Measurements from ENCODE around the gene WDR72.

WDR72 gene

DNA sequence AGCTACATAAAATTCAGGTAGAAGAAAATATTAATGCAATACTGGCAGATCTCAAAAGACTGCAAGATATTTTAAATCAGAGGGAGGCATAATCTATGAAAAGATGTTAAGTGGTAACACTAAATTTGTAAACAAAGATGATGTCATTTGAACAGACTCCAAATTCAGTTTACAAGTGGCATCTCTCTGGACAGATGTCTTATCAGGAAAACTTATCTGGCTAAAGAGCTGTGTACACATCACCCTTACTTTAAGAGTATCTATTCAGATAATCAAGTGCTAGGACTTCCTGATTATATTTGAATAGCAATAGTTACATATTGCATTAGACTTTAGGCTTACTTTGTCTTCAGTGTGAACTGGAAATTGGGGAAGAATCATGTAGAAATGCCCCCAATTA lies 231.5 kb downstream of the WDR72 start:
- DNase-seq = no peak

GRCh38 chr15:53525894-53526293 lies 233.6 kb downstream of the WDR72 start:
- DNase-seq = no peak

- no peak for DNase-seq
These were observed 236.5 kb downstream of the WDR72 start for GRCh38 chr15:53522991-53523390.

DNA sequence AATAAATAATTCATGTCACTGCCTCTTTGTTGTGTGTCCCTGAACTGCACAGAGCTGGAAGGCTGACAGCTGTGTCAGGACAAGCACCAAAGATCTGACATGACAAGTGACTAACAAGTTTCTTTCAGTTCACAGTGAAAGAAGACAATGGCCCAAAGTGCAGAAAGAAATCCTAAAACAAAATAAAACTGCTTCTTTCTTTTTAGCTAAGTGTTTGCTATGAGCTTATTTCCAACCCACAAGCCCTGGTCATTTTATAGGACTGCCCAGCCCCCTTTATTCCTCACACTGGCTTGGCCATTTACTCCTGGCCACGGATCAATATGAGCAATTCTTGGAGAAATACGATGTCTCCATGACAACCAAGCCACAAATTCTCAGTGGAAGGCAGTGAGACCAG lies 238.5 kb downstream of the WDR72 start:
- DNase-seq = no peak

- no peak for DNase-seq
These were observed 246.0 kb downstream of the WDR72 start for GRCh38 chr15:53513431-53513830.

DNA sequence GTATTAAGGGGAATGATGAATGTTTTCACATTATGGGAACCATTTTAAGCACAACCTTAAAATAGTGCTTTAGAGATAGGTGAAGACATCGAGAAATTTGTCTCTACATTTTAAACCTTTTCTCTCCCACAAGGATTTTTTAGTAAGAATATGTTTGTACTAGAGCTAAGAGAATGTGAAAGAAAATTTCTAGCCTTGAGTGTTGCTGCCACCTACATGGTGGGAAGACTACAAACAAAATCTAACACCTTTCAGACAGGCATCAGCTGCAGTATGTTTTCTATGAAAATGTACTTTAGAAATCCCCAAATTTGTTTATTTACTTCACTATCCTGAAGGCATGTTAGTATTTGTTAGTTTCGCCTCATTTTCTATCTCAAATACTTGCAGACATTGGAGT lies 247.4 kb downstream of the WDR72 start:
- DNase-seq = no peak

DNA sequence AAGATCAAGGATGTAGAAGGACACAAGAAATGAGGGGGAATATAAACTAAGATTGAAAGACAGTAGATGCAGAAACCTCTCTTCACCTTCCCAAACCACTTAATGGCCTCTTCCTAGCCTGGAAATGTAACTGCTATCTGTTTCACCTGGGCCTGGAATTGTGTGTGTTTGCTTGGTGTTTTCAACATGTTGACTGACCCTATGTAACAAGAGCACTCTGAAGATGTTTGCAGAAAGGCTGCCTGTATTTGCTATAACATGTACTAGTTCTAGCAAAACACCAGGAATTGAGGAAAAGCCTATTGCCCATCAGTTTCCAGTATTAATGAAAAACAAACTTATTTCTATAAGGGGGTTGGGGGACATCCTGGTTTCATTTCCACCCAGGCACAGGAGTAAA lies 248.3 kb downstream of the WDR72 start:
- no peak for DNase-seq

GRCh38 chr15:53506370-53506769 lies 253.1 kb downstream of the WDR72 start:
- DNase-seq = no peak

- no peak for DNase-seq
These were observed 260.5 kb downstream of the WDR72 start for GRCh38 chr15:53498996-53499395.

GRCh38 chr15:53490341-53490740 lies 269.1 kb downstream of the WDR72 start:
- DNase-seq = no peak

DNA sequence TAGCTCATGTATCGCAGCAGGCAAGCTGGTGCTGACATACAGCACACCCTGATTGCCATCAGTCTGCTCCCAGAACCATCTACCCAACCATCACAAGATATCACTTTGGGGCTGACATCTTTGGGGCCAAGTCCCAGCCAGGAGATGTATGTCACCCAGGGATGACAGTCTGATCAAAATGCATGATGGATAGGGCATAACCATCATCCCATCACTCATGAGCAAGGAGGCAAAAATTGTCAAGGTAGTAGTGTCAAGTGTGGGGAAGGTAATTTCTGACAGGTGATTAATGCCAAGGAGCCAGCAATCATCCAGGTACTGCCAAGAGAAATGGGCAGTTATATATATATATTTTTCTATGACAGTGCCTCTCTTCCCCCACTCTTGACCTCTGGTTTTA lies 277.4 kb downstream of the WDR72 start:
- DNase-seq = no peak

DNA sequence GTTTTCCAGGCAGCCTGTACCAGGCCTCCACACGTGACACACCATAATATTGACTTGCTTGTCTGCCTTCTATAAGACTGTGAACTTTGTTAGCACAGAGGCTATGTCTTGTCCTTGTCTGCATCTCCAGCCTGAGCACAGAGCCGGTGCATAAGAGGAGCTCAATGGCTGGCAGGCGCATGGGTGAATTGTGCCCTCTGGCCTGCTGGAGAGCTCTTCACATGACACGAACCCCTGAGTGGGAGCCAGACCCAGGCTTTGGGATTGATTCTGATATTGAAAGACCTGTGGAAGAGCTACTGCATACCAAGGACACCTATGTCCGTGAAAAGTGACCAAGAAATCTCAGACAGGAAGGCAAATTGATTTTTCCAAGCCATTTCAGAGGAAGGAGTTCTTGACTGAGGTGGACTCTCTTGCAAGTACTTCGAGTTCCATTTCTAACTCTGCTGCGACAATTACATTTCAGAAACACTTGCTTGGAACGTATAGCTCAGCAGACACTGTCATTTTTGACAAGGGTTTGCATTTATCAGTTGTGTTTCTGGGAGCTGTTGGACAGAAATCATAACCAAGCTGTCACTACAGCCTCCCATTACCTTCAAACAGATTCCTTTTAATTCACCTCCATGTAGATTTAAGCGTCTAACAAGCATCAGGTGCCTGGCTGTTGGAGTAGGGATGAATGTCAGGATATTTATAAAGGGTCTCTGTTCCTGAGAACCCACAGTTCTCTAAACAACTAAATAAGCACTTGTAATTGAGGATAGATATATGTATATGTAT lies 281.3 kb downstream of the WDR72 start:
- DNase-seq = no peak

GRCh38 chr15:53473886-53474285 lies 285.6 kb downstream of the WDR72 start:
- DNase-seq = no peak

GRCh38 chr15:53473435-53473834 lies 286.0 kb downstream of the WDR72 start:
- no peak for DNase-seq

GRCh38 chr15:53472883-53473282 lies 286.6 kb downstream of the WDR72 start:
- DNase-seq = no peak

- no peak for DNase-seq
These were observed 287.3 kb downstream of the WDR72 start for GRCh38 chr15:53472210-53472609.

DNA sequence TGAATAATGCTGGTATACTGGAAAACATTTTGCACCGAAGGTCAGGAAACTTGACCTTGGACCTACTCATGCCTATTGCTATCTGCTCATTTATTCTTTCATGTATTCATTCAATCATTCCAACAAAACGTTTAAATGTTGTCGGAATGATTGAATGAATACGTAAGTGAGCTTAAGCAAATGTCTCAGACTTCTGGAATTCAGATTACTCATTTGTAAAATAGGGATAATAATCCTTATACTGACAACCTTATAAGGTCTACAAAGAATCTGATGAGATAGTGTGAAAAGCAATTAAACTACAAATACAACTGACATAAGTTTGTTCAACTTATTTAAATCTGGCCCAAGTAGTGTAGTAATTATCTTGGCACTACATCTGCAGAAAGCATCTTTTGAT lies 288.7 kb downstream of the WDR72 start:
- DNase-seq = no peak

DNA sequence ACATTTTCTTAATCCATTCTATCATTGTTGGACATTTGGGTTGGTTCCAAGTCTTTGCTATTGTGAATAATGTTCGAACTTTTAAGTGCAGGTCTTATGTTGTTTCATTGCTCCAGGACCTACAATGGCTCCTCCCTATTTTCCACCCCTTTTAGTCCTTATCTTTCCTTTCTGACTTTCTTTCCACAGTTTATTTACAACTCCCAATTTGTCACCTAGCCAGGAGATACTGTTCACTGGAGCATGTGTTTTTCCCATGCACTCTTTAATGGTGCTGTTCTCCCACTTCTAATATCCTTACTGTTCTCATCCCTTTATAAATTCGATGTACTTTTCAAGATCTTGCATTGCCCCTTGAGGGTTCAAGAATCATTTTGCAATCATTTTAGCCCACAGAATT lies 290.0 kb downstream of the WDR72 start:
- DNase-seq = no peak
